ENCODE results near the gene ALKBH7.

Gene ALKBH7

GRCh38 chr19:6362351-6362801 is 10.2 kb upstream of the ALKBH7 start:
- DNase-seq (ENCODE audit: low read depth in 1 of 2, low spot score in 1 of 2), result no peak

GRCh38 chr19:6364353-6364752 is 8.2 kb upstream of the ALKBH7 start:
- no peak for DNase-seq (ENCODE audit: low read depth in 1 of 2, low spot score in 1 of 2)

GRCh38 chr19:6373096-6373812 is 660 bp downstream of the ALKBH7 start:
- DNase-seq (ENCODE audit: low read depth in 1 of 2, low spot score in 1 of 2), result peak; percentile 99

- no peak for DNase-seq (ENCODE audit: low read depth in 1 of 2, low spot score in 1 of 2)
These were observed 1.2 kb downstream of the ALKBH7 start for GRCh38 chr19:6373813-6374108.

GRCh38 chr19:6374161-6374709 is 1.6 kb downstream of the ALKBH7 start:
- DNase-seq (ENCODE audit: low read depth in 1 of 2, low spot score in 1 of 2), result no peak

- no peak for DNase-seq (ENCODE audit: low read depth in 1 of 2, low spot score in 1 of 2)
These were observed 2.3 kb downstream of the ALKBH7 start for GRCh38 chr19:6374711-6375410.

- no peak for DNase-seq (ENCODE audit: low read depth in 1 of 2, low spot score in 1 of 2)
These were observed 2.9 kb downstream of the ALKBH7 start, which contains the start of gene PSPN for GRCh38 chr19:6375411-6376010. TSS of gene PSPN (minus strand) at chr19:6375933. CDS start at chr19:6375849, 84 bp downstream.

- DNase-seq (ENCODE audit: low read depth in 1 of 2, low spot score in 1 of 2), result no peak
These were observed 4.1 kb downstream of the ALKBH7 start for GRCh38 chr19:6376512-6377190.

GRCh38 chr19:6378041-6378440 is 5.4 kb downstream of the ALKBH7 start:
- DNase-seq (ENCODE audit: low read depth in 1 of 2, low spot score in 1 of 2), result no peak

- no peak for DNase-seq (ENCODE audit: low read depth in 1 of 2, low spot score in 1 of 2)
These were observed 5.9 kb downstream of the ALKBH7 start for GRCh38 chr19:6378486-6378885.

GRCh38 chr19:6379744-6380143 is 7.2 kb downstream of the ALKBH7 start:
- no peak for DNase-seq (ENCODE audit: low read depth in 1 of 2, low spot score in 1 of 2)

GRCh38 chr19:6381030-6381750 is 8.6 kb downstream of the ALKBH7 start:
- DNase-seq (ENCODE audit: low read depth in 1 of 2, low spot score in 1 of 2), result no peak

GRCh38 chr19:6383188-6383587 is 10.6 kb downstream of the ALKBH7 start:
- DNase-seq (ENCODE audit: low read depth in 1 of 2, low spot score in 1 of 2), result no peak

- no peak for DNase-seq (ENCODE audit: low read depth in 1 of 2, low spot score in 1 of 2)
These were observed 11.8 kb downstream of the ALKBH7 start for GRCh38 chr19:6384381-6384780.

- DNase-seq (ENCODE audit: low read depth in 1 of 2, low spot score in 1 of 2), result no peak
These were observed 14.8 kb downstream of the ALKBH7 start for GRCh38 chr19:6387372-6387771.

GRCh38 chr19:6392221-6393073 is 19.9 kb downstream of the ALKBH7 start:
- DNase-seq (ENCODE audit: low read depth in 1 of 2, low spot score in 1 of 2), result no peak

GRCh38 chr19:6393074-6393982 is 20.7 kb downstream of the ALKBH7 start, which contains the start of gene GTF2F1:
TSS of gene GTF2F1 (minus strand) at chr19:6393164. CDS start at chr19:6392995, 169 bp downstream.
- DNase-seq (ENCODE audit: low read depth in 1 of 2, low spot score in 1 of 2), result peak; percentile 89 to 90

- DNase-seq (ENCODE audit: low read depth in 1 of 2, low spot score in 1 of 2), result peak; percentile 56 to 74
These were observed 21.4 kb downstream of the ALKBH7 start for GRCh38 chr19:6393983-6394412.

GRCh38 chr19:6394831-6395230 is 22.2 kb downstream of the ALKBH7 start:
- no peak for DNase-seq (ENCODE audit: low read depth in 1 of 2, low spot score in 1 of 2)
